Gastrocnemius medialis (tissue), 4 donors: Measurements from ENCODE around the gene POLA1. TPM values are rescaled to one million over a fixed set of nuclear protein-coding genes. Genes with fewer than 3 reads are reported as not detected.
A peak's percentile ranks its signal among the peaks of the same experiment; 100 is the strongest.

Source experiments
- ATAC-seq, 2 donors: fragments of 150-250 bp; one replicate each; pipeline ENCODE4 v1.9.1; 2016
- DNase-seq, 2 donors: peaks; one replicate each; pipeline ENCODE4 v3.0.0-alpha.2; 2019
- H3K27ac ChIP-seq, 4 donors: fragments of 200-600 bp; sonication (generic); 1 replicate in 1 of 4; 2 replicates in 3 of 4; pipeline ENCODE4 v1.5.1; 2016 to 2018; ENCODE audit warnings: mild to moderate bottlenecking in 2 of 4, moderate library complexity in 1 of 4
- H3K27me3 ChIP-seq, 3 donors: fragments of 200-600 bp; sonication (generic) in 2 of 3; 1 replicate in 1 of 3; 2 replicates in 2 of 3; pipeline versions ENCODE4 v1.5.1 to v1.6.0; 2016 to 2019; ENCODE audit warnings: mild to moderate bottlenecking in 1 of 3, moderate library complexity in 1 of 3
- H3K36me3 ChIP-seq, 2 donors: fragments of 200-600 bp; sonication (generic) in 1 of 2; one replicate each; pipeline ENCODE4 v1.5.1; 2017 to 2018
- H3K4me1 ChIP-seq, 2 donors: fragments of 200-600 bp; sonication (generic) in 1 of 2; one replicate each; pipeline ENCODE4 v1.5.1; 2016 to 2017; ENCODE audit warnings: mild to moderate bottlenecking in 2 of 2
- H3K4me3 ChIP-seq, 4 donors: fragments of 200-600 bp; sonication (generic) in 3 of 4; 1 replicate in 1 of 4; 2 replicates in 3 of 4; pipeline ENCODE4 v1.5.1; 2016 to 2019; ENCODE audit warnings: mild to moderate bottlenecking in 2 of 4
- H3K9me3 ChIP-seq, 3 donors: fragments of 200-600 bp; sonication (generic) in 2 of 3; 1 replicate in 1 of 3; 2 replicates in 2 of 3; pipeline ENCODE4 v1.5.1; 2016 to 2019
- CTCF ChIP-seq, 5 experiments: fragments of 450-650 bp in 3 of 5; fragments of 200-600 bp in 2 of 5; sonication (generic) in 2 of 5; IDR thresholded peaks in 4 of 5; conservative IDR thresholded peaks in 1 of 5; 1 replicate in 4 of 5; 2 replicates in 1 of 5; pipeline ENCODE4 v1.5.1; 2016 to 2019; ENCODE audit warnings: antibody characterized with exemption in 5 of 5, mild to moderate bottlenecking in 3 of 5, moderate library complexity in 3 of 5
- POLR2A ChIP-seq, 2 donors: fragments of 450-650 bp; IDR thresholded peaks; one replicate each; pipeline ENCODE4 v1.6.1; 2017; ENCODE audit warnings: antibody characterized with exemption in 2 of 2, mild to moderate bottlenecking in 2 of 2, moderate library complexity in 2 of 2
- in situ Hi-C, 4 donors: fragments of 200-750 bp; cut with MboI; loops; one replicate each; pipeline versions ENCODE4 v1.15.0 to v1.8.0; 2017; ENCODE audit warnings: low sequenced_read_pairs in 4 of 4
- intact Hi-C: fragments of 100-400 bp; cut with DNase I; formaldehyde crosslinking; loops from one replicate; pipeline ENCODE4 v1.15.1; 2023; ENCODE audit warnings: low total_unique reads
- total RNA-seq, 4 donors: library from RNA; depleted of rRNA; stranded (reverse); fragments of >200 nt; gene quantifications; one replicate each; pipeline versions ENCODE4 v1.1.0 to v1.2.3, GENCODE V29; 2016

Gene POLA1
- total RNA-seq, 4 donors from 2014 or later, result 5.2 to 9.6 (median 6.9) TPM

GRCh38 chrX:24963823-24964222 is 270.1 kb downstream of the POLA1 start:
- intact Hi-C loops, result no loop called here
- peak in 1 of 2 donors; percentile 33 for ATAC-seq
- Histone ChIP-seq H3K4me3 (no peak overlapping the region), H3K4me1 (peaks cover 4 to 6% of the 10 kb centered on the region in 2 donors), H3K9me3 (no peaks in the 10 kb centered on the region), H3K27me3 (no peaks in the 10 kb centered on the region), H3K36me3 (no peaks in the 10 kb centered on the region), H3K27ac (no peak overlapping the region)
- in situ Hi-C loops, result no loop called here
- DNase-seq, result no peak
- TF ChIP-seq POLR2A (IDR thresholded peaks at IDR 0.05), result no peak
- no peak for TF ChIP-seq CTCF (IDR thresholded peaks at IDR 0.05 in 4 of 5, conservative IDR thresholded peaks at IDR 0.05 in 1 of 5)

GRCh38 chrX:24965372-24965771 is 271.7 kb downstream of the POLA1 start:
- Histone ChIP-seq H3K4me3 (no peak overlapping the region), H3K36me3 (no peaks in the 10 kb centered on the region), H3K27ac (no peak overlapping the region), H3K9me3 (no peaks in the 10 kb centered on the region), H3K4me1 (peaks cover 4 to 6% of the 10 kb centered on the region in 2 donors), H3K27me3 (no peaks in the 10 kb centered on the region)
- intact Hi-C loops (no loop called here), in situ Hi-C loops (no loop called here)
- TF ChIP-seq CTCF (IDR thresholded peaks at IDR 0.05 in 4 of 5, conservative IDR thresholded peaks at IDR 0.05 in 1 of 5), result no peak
- no peak for TF ChIP-seq POLR2A (IDR thresholded peaks at IDR 0.05)
- ATAC-seq, result no peak
- DNase-seq, result no peak

GRCh38 chrX:24969812-24970211 is 276.1 kb downstream of the POLA1 start:
- TF ChIP-seq POLR2A (IDR thresholded peaks at IDR 0.05) (no peak), CTCF (IDR thresholded peaks at IDR 0.05 in 4 of 5, conservative IDR thresholded peaks at IDR 0.05 in 1 of 5) (no peak)
- no peak for DNase-seq
- H3K36me3 ChIP-seq, result no peaks in the 10 kb centered on the region
- in situ Hi-C loops (no loop called here), intact Hi-C loops (no loop called here)
- no peak for ATAC-seq
- no peaks in the 10 kb centered on the region for H3K27me3 ChIP-seq
- H3K4me3 ChIP-seq, result no peak overlapping the region
- H3K27ac ChIP-seq, result no peak overlapping the region
- no peaks in the 10 kb centered on the region for H3K4me1 ChIP-seq
- no peaks in the 10 kb centered on the region for H3K9me3 ChIP-seq

- no peaks in the 10 kb centered on the region for H3K36me3 ChIP-seq
- ATAC-seq, result peak; percentile 68 to 69
- in situ Hi-C loops, result no loop called here
- intact Hi-C loops, result no loop called here
- H3K9me3 ChIP-seq, result no peaks in the 10 kb centered on the region
- H3K4me1 ChIP-seq, result peaks cover 5 to 6% of the 10 kb centered on the region in 2 donors
- no peak overlapping the region for H3K27ac ChIP-seq
- no peak overlapping the region for H3K4me3 ChIP-seq
- TF ChIP-seq CTCF (IDR thresholded peaks at IDR 0.05 in 4 of 5, conservative IDR thresholded peaks at IDR 0.05 in 1 of 5) (no peak), POLR2A (IDR thresholded peaks at IDR 0.05) (no peak)
- DNase-seq, result no peak
- H3K27me3 ChIP-seq, result no peaks in the 10 kb centered on the region
These were observed 285.4 kb downstream of the POLA1 start for GRCh38 chrX:24979081-24979480.

GRCh38 chrX:24981030-24981429 is 287.3 kb downstream of the POLA1 start:
- DNase-seq (no peak), ATAC-seq (no peak)
- TF ChIP-seq POLR2A (IDR thresholded peaks at IDR 0.05), result no peak
- TF ChIP-seq CTCF (IDR thresholded peaks at IDR 0.05 in 4 of 5, conservative IDR thresholded peaks at IDR 0.05 in 1 of 5), result no peak
- no peak overlapping the region for H3K27ac ChIP-seq
- no peaks in the 10 kb centered on the region for H3K9me3 ChIP-seq
- H3K4me1 ChIP-seq, result peaks cover 5 to 6% of the 10 kb centered on the region in 2 donors
- in situ Hi-C loops (no loop called here), intact Hi-C loops (no loop called here)
- H3K4me3 ChIP-seq, result no peak overlapping the region
- no peaks in the 10 kb centered on the region for H3K27me3 ChIP-seq
- H3K36me3 ChIP-seq, result no peaks in the 10 kb centered on the region
